ENCODE results near the gene PCCA.
"Not testable (repeated sequence)": the region's sequence is repeated elsewhere in the genome, so short reads cannot be mapped to it uniquely, and the experiment has no call there.

PCCA gene

GRCh38 chr13:100387416-100387815 is 298.5 kb downstream of the PCCA start:
- H3K9me3 Mint-ChIP-seq: no peaks in the 10 kb centered on the region
- peaks cover 2% of the 10 kb centered on the region for H3K4me1 Mint-ChIP-seq
- H3K27me3 Mint-ChIP-seq: no peaks in the 10 kb centered on the region
- DNase-seq (ENCODE audit: low spot score in 2 of 2) (no peak), ATAC-seq (ENCODE audit: low read depth) (no peak)
- no peak overlapping the region for H3K4me3 Mint-ChIP-seq
- H3K36me3 Mint-ChIP-seq: peaks cover 8% of the 10 kb centered on the region
- H3K27ac Mint-ChIP-seq: no peak overlapping the region

GRCh38 chr13:100388150-100388549 is 299.3 kb downstream of the PCCA start:
- not testable (repeated sequence) for H3K36me3 Mint-ChIP-seq; H3K4me1 Mint-ChIP-seq; H3K27me3 Mint-ChIP-seq; H3K27ac Mint-ChIP-seq; H3K9me3 Mint-ChIP-seq; H3K4me3 Mint-ChIP-seq; DNase-seq (ENCODE audit: low spot score in 2 of 2); ATAC-seq (ENCODE audit: low read depth)

- Mint-ChIP-seq H3K27ac (no peak overlapping the region), H3K4me3 (no peak overlapping the region), H3K27me3 (no peaks in the 10 kb centered on the region), H3K4me1 (peaks cover 2% of the 10 kb centered on the region), H3K9me3 (no peaks in the 10 kb centered on the region), H3K36me3 (peaks cover 8% of the 10 kb centered on the region)
- ATAC-seq (ENCODE audit: low read depth) (no peak), DNase-seq (ENCODE audit: low spot score in 2 of 2) (no peak)
These were observed 300.0 kb downstream of the PCCA start for GRCh38 chr13:100388923-100389322.

GRCh38 chr13:100389617-100390016 is 300.7 kb downstream of the PCCA start:
- no peak for DNase-seq (ENCODE audit: low spot score in 2 of 2)
- H3K27ac Mint-ChIP-seq: no peak overlapping the region
- H3K4me3 Mint-ChIP-seq: no peak overlapping the region
- H3K9me3 Mint-ChIP-seq: no peaks in the 10 kb centered on the region
- no peak for ATAC-seq (ENCODE audit: low read depth)
- H3K27me3 Mint-ChIP-seq: no peaks in the 10 kb centered on the region
- H3K4me1 Mint-ChIP-seq: peaks cover 2% of the 10 kb centered on the region
- peaks cover 8% of the 10 kb centered on the region for H3K36me3 Mint-ChIP-seq

- Mint-ChIP-seq H3K4me1 (peaks cover 2% of the 10 kb centered on the region), H3K9me3 (no peaks in the 10 kb centered on the region), H3K27ac (no peak overlapping the region), H3K27me3 (no peaks in the 10 kb centered on the region), H3K36me3 (peaks cover 3% of the 10 kb centered on the region), H3K4me3 (no peak overlapping the region)
- DNase-seq (ENCODE audit: low spot score in 2 of 2): no peak
- ATAC-seq (ENCODE audit: low read depth): no peak
These were observed 304.1 kb downstream of the PCCA start for GRCh38 chr13:100392709-100393630.

- no peak overlapping the region for H3K4me3 Mint-ChIP-seq
- DNase-seq (ENCODE audit: low spot score in 2 of 2): no peak
- no peaks in the 10 kb centered on the region for H3K27me3 Mint-ChIP-seq
- H3K27ac Mint-ChIP-seq: no peak overlapping the region
- peaks cover 2% of the 10 kb centered on the region for H3K4me1 Mint-ChIP-seq
- H3K36me3 Mint-ChIP-seq: peaks cover 3% of the 10 kb centered on the region
- no peak for ATAC-seq (ENCODE audit: low read depth)
- no peaks in the 10 kb centered on the region for H3K9me3 Mint-ChIP-seq
These were observed 305.3 kb downstream of the PCCA start for GRCh38 chr13:100394005-100394695.

GRCh38 chr13:100395698-100396373 is 306.9 kb downstream of the PCCA start:
- ATAC-seq (ENCODE audit: low read depth): no peak

GRCh38 chr13:100396776-100397175 is 307.9 kb downstream of the PCCA start:
- Mint-ChIP-seq H3K36me3 (peaks cover 10% of the 10 kb centered on the region), H3K27ac (no peak overlapping the region), H3K27me3 (no peaks in the 10 kb centered on the region), H3K4me3 (no peak overlapping the region), H3K9me3 (no peaks in the 10 kb centered on the region), H3K4me1 (peaks cover 2% of the 10 kb centered on the region)
- ATAC-seq (ENCODE audit: low read depth): no peak
- DNase-seq (ENCODE audit: low spot score in 2 of 2): no peak

More at GRCh38 chr13:100395698-100396373, 306.9 kb downstream of the PCCA start:
- DNase-seq (ENCODE audit: low spot score in 2 of 2): no peak
- no peaks in the 10 kb centered on the region for H3K9me3 Mint-ChIP-seq
- peaks cover 7% of the 10 kb centered on the region for H3K36me3 Mint-ChIP-seq
- H3K4me3 Mint-ChIP-seq: no peak overlapping the region
- no peaks in the 10 kb centered on the region for H3K27me3 Mint-ChIP-seq
- H3K27ac Mint-ChIP-seq: no peak overlapping the region
- H3K4me1 Mint-ChIP-seq: peaks cover 2% of the 10 kb centered on the region

GRCh38 chr13:100397627-100398026 is 308.7 kb downstream of the PCCA start:
- H3K36me3 Mint-ChIP-seq: peaks cover 10% of the 10 kb centered on the region
- H3K4me3 Mint-ChIP-seq: no peak overlapping the region
- no peaks in the 10 kb centered on the region for H3K27me3 Mint-ChIP-seq
- DNase-seq (ENCODE audit: low spot score in 2 of 2) (no peak), ATAC-seq (ENCODE audit: low read depth) (no peak)
- peaks cover 2% of the 10 kb centered on the region for H3K9me3 Mint-ChIP-seq
- no peaks in the 10 kb centered on the region for H3K4me1 Mint-ChIP-seq
- no peak overlapping the region for H3K27ac Mint-ChIP-seq

GRCh38 chr13:100398360-100398759 is 309.5 kb downstream of the PCCA start:
- DNase-seq (ENCODE audit: low spot score in 2 of 2): no peak
- no peak for ATAC-seq (ENCODE audit: low read depth)
- Mint-ChIP-seq H3K27ac (no peak overlapping the region), H3K27me3 (no peaks in the 10 kb centered on the region), H3K36me3 (peaks cover 17% of the 10 kb centered on the region), H3K4me1 (no peaks in the 10 kb centered on the region), H3K9me3 (peaks cover 7% of the 10 kb centered on the region), H3K4me3 (no peak overlapping the region)

- ATAC-seq (ENCODE audit: low read depth): no peak
- Mint-ChIP-seq H3K27ac (no peak overlapping the region), H3K36me3 (peaks cover 25% of the 10 kb centered on the region), H3K27me3 (no peaks in the 10 kb centered on the region), H3K4me1 (no peaks in the 10 kb centered on the region), H3K9me3 (peaks cover 11% of the 10 kb centered on the region), H3K4me3 (no peak overlapping the region)
- no peak for DNase-seq (ENCODE audit: low spot score in 2 of 2)
These were observed 310.6 kb downstream of the PCCA start for GRCh38 chr13:100399455-100399854.

- Mint-ChIP-seq H3K27me3 (no peaks in the 10 kb centered on the region), H3K9me3 (peaks cover 20% of the 10 kb centered on the region), H3K4me3 (no peak overlapping the region), H3K4me1 (no peaks in the 10 kb centered on the region), H3K36me3 (peaks cover 38% of the 10 kb centered on the region), H3K27ac (no peak overlapping the region)
- ATAC-seq (ENCODE audit: low read depth) (no peak), DNase-seq (ENCODE audit: low spot score in 2 of 2) (no peak)
These were observed 314.8 kb downstream of the PCCA start for GRCh38 chr13:100403675-100404074.

GRCh38 chr13:100409132-100409531 is 320.2 kb downstream of the PCCA start:
- Mint-ChIP-seq H3K27me3 (no peaks in the 10 kb centered on the region), H3K4me1 (no peaks in the 10 kb centered on the region), H3K4me3 (no peak overlapping the region), H3K36me3 (peaks cover 32% of the 10 kb centered on the region), H3K9me3 (peaks cover 24% of the 10 kb centered on the region), H3K27ac (no peak overlapping the region)
- no peak for ATAC-seq (ENCODE audit: low read depth)
- no peak for DNase-seq (ENCODE audit: low spot score in 2 of 2)

- ATAC-seq (ENCODE audit: low read depth): no peak
These were observed 334.5 kb downstream of the PCCA start for GRCh38 chr13:100423375-100423774.

More at GRCh38 chr13:100423375-100423774, 334.5 kb downstream of the PCCA start:
- peaks cover 6% of the 10 kb centered on the region for H3K9me3 Mint-ChIP-seq
- peaks cover 3% of the 10 kb centered on the region for H3K4me1 Mint-ChIP-seq
- peaks cover 19% of the 10 kb centered on the region for H3K36me3 Mint-ChIP-seq
- H3K27ac Mint-ChIP-seq: no peak overlapping the region
- H3K4me3 Mint-ChIP-seq: no peak overlapping the region
- no peak for DNase-seq (ENCODE audit: low spot score in 2 of 2)
- no peaks in the 10 kb centered on the region for H3K27me3 Mint-ChIP-seq
